HepG2 (cell line): Measurements from ENCODE around the gene OSBPL3. TPM values are rescaled to one million over a fixed set of nuclear protein-coding genes. Genes with fewer than 3 reads are reported as not detected.

ENCODE experiments used
- ATAC-seq: fragments of 200-7000 bp; cut with Tn5 transposase; 3 replicates; pipeline ENCODE4 v1.9.1; 2020; ENCODE audit warnings: mild to moderate bottlenecking, moderate library complexity
- BruUV-seq: library from RNA; stranded (reverse); fragments of 400-500 nt; replicated peaks from 2 replicates; lab custom pipeline; 2021; lab: Mats Ljungman, UMichigan
- CTCF ChIA-PET: fragments of 300-600 bp; formaldehyde crosslinking; extraction: SDS; loops from one replicate; lab custom pipeline; 2021; ENCODE audit warnings: low total read pairs, inconsistent platforms, low intra/inter-chr PET ratio; lab: Yijun Ruan, JAX
- POLR2A ChIA-PET: fragments of 350-600 bp; sonication (Branson Sonifier 250); formaldehyde crosslinking; loops from one replicate; lab custom pipeline; 2020; ENCODE audit warnings: antibody characterized with exemption, inconsistent platforms; lab: Yijun Ruan, JAX
- DNase-seq: peaks from one replicate; pipeline ENCODE4 v3.0.0-alpha.2; 2015; ENCODE audit warnings: low spot score
- FAIRE-seq: peaks from 3 replicates; lab custom pipeline; 2011; peaks lifted over from hg19 to GRCh38; lab: Jason Lieb, UNC
- H2AFZ ChIP-seq: one replicate; pipeline ENCODE4 v1.6.1; 2011; ENCODE audit warnings: low read length, inconsistent platforms
- H3K27ac ChIP-seq: fragments of 300-600 bp; 3 replicates; pipeline ENCODE4 v1.8.0; 2011; ENCODE audit warnings: mixed run types, mild to moderate bottlenecking, mixed read lengths, low read length, inconsistent platforms; ENCODE audit not compliant: insufficient read depth; ENCODE audit errors: extremely low read length
- H3K27me3 ChIP-seq, 2 experiments: fragments of 200-600 bp in 1 of 2; 2 replicates in 1 of 2; 3 replicates in 1 of 2; pipeline versions ENCODE4 v1.6.0 to v1.8.0; 2011; ENCODE audit warnings: low read length in 2 of 2, mild to moderate bottlenecking in 2 of 2, moderate library complexity in 2 of 2, inconsistent platforms in 1 of 2; ENCODE audit not compliant: insufficient read depth in 2 of 2, control insufficient read depth in 1 of 2
- H3K36me3 ChIP-seq, 2 experiments: fragments of 200-600 bp in 1 of 2; replicated peaks in 1 of 2; 2 replicates in 1 of 2; 3 replicates in 1 of 2; pipeline versions ENCODE4 v1.5.1 to v1.8.0; 2011; ENCODE audit warnings: low read length in 2 of 2, inconsistent platforms in 1 of 2; ENCODE audit not compliant: insufficient read depth in 2 of 2, control insufficient read depth in 1 of 2
- H3K4me1 ChIP-seq: 2 replicates; pipeline ENCODE4 v1.5.1; 2012; ENCODE audit warnings: low read length, inconsistent platforms; ENCODE audit not compliant: insufficient read depth
- H3K4me2 ChIP-seq: 2 replicates; pipeline ENCODE4 v1.6.0; 2011; ENCODE audit warnings: low read depth, low read length, inconsistent platforms
- H3K4me3 ChIP-seq, 3 experiments: fragments of 200-600 bp in 1 of 3; sonication (generic), shearing (Covaris generic) in 1 of 3; replicated peaks in 1 of 3; 2 replicates each; pipeline ENCODE4 v1.5.1; 2011 to 2016; ENCODE audit warnings: low read length in 3 of 3, inconsistent platforms in 2 of 3, low read depth in 2 of 3, mild to moderate bottlenecking in 2 of 3, control low read depth in 1 of 3, mixed read lengths in 1 of 3; ENCODE audit not compliant: insufficient read depth in 1 of 3
- H3K79me2 ChIP-seq: one replicate; pipeline ENCODE4 v1.6.1; 2011; ENCODE audit warnings: low read length, inconsistent platforms; ENCODE audit not compliant: insufficient read depth
- H3K9ac ChIP-seq: 2 replicates; pipeline ENCODE4 v1.6.0; 2011; ENCODE audit warnings: mild to moderate bottlenecking, low read depth, low read length, inconsistent platforms; ENCODE audit not compliant: insufficient read depth
- H3K9me3 ChIP-seq: 2 replicates; pipeline ENCODE4 v1.5.1; 2012; ENCODE audit warnings: mild to moderate bottlenecking, low read length
- H4K20me1 ChIP-seq: 2 replicates; pipeline ENCODE4 v1.6.0; 2011; ENCODE audit warnings: inconsistent platforms, mild to moderate bottlenecking, low read length, moderate library complexity; ENCODE audit not compliant: insufficient read depth
- CHD4 ChIP-seq: fragments of 200-600 bp; sonication (generic); IDR thresholded peaks from 2 replicates; pipeline ENCODE4 v1.7.0; 2017; ENCODE audit warnings: mild to moderate bottlenecking, low read length, borderline replicate concordance
- CREB1 ChIP-seq, 2 experiments: fragments of 450-650 bp in 1 of 2; IDR thresholded peaks; 2 replicates each; pipeline ENCODE4 v1.6.1; 2016 to 2017; ENCODE audit warnings: control low read depth in 1 of 2, mild to moderate bottlenecking in 1 of 2, missing compliant biosample characterization in 1 of 2, missing genetic modification characterization in 1 of 2
- CTCF ChIP-seq: sonication (generic); formaldehyde crosslinking; IDR thresholded peaks from 2 replicates; pipeline ENCODE4 v1.5.0; 2020; ENCODE audit warnings: mild to moderate bottlenecking, missing genetic modification reagents, moderate library complexity
- FOXM1 ChIP-seq: sonication (generic); formaldehyde crosslinking; IDR thresholded peaks from 2 replicates; pipeline ENCODE4 v1.5.0; 2020; ENCODE audit warnings: missing genetic modification reagents
- KAT2B ChIP-seq: fragments of 150-350 bp; IDR thresholded peaks from 2 replicates; pipeline ENCODE4 v1.6.1; 2014; ENCODE audit warnings: low read depth, low read length, borderline replicate concordance
- MAZ ChIP-seq, 2 experiments: sonication (generic) in 1 of 2; formaldehyde crosslinking in 1 of 2; IDR thresholded peaks; 2 replicates each; pipeline versions ENCODE4 v1.5.0 to v1.6.1; 2012 to 2020; ENCODE audit warnings: low read depth in 2 of 2, mild to moderate bottlenecking in 2 of 2, borderline replicate concordance in 1 of 2, improper control_type of control experiment in 1 of 2, low read length in 1 of 2, missing genetic modification reagents in 1 of 2, moderate library complexity in 1 of 2
- MZF1 ChIP-seq: sonication (generic); formaldehyde crosslinking; IDR thresholded peaks from 2 replicates; pipeline ENCODE4 v1.8.1; 2023; ENCODE audit warnings: mild to moderate bottlenecking, missing genetic modification reagents, borderline replicate concordance
- NFYB ChIP-seq: sonication (generic); formaldehyde crosslinking; IDR thresholded peaks from 2 replicates; pipeline ENCODE4 v1.4.0; 2020; ENCODE audit warnings: missing genetic modification reagents
- NFYC ChIP-seq: IDR thresholded peaks from 2 replicates; pipeline ENCODE4 v1.6.1; 2016; ENCODE audit warnings: missing genetic modification reagents, missing compliant biosample characterization
- RAD21 ChIP-seq: fragments of 450-650 bp; formaldehyde crosslinking; IDR thresholded peaks from 2 replicates; pipeline ENCODE4 v1.5.0; 2020; ENCODE audit warnings: mild to moderate bottlenecking
- RNF219 ChIP-seq: sonication (generic); formaldehyde crosslinking; IDR thresholded peaks from 2 replicates; pipeline ENCODE4 v1.5.0; 2020; ENCODE audit warnings: mild to moderate bottlenecking, missing genetic modification reagents
- SP4 ChIP-seq: sonication (generic); formaldehyde crosslinking; IDR thresholded peaks from 2 replicates; pipeline ENCODE4 v1.8.1; 2023; ENCODE audit warnings: mild to moderate bottlenecking, missing genetic modification reagents
- XBP1 ChIP-seq: sonication (generic); formaldehyde crosslinking; IDR thresholded peaks from 2 replicates; pipeline ENCODE4 v1.5.0; 2020; ENCODE audit warnings: missing genetic modification reagents
- ZBTB21 ChIP-seq: sonication (generic); formaldehyde crosslinking; IDR thresholded peaks from 2 replicates; pipeline ENCODE4 v1.4.0; 2020; ENCODE audit warnings: missing genetic modification reagents
- ZFP36 ChIP-seq: fragments of 150-350 bp; IDR thresholded peaks from 2 replicates; pipeline ENCODE4 v1.6.1; 2018; ENCODE audit warnings: borderline replicate concordance, low read length, low read depth; ENCODE audit not compliant: partially characterized antibody
- ZNF124 ChIP-seq: sonication (generic); formaldehyde crosslinking; IDR thresholded peaks from 2 replicates; pipeline ENCODE4 v1.4.0; 2020; ENCODE audit warnings: missing genetic modification reagents
- ZNF256 ChIP-seq: sonication (generic); formaldehyde crosslinking; conservative IDR thresholded peaks from 2 replicates; pipeline ENCODE4 v1.4.0; 2020; ENCODE audit warnings: missing genetic modification reagents
- ZNF510 ChIP-seq: sonication (generic); formaldehyde crosslinking; IDR thresholded peaks from 2 replicates; pipeline ENCODE4 v1.4.0; 2020; ENCODE audit warnings: low read depth, mild to moderate bottlenecking, missing genetic modification reagents
- ZNF720 ChIP-seq: sonication (generic); formaldehyde crosslinking; IDR thresholded peaks from 2 replicates; pipeline ENCODE4 v1.4.0; 2020; ENCODE audit warnings: missing genetic modification reagents
- ZNF724P ChIP-seq: sonication (generic); formaldehyde crosslinking; IDR thresholded peaks from 2 replicates; pipeline ENCODE4 v1.8.0; 2022; ENCODE audit warnings: missing genetic modification reagents, borderline replicate concordance
- ZNF839 ChIP-seq: sonication (generic); formaldehyde crosslinking; IDR thresholded peaks from 2 replicates; pipeline ENCODE4 v1.4.0; 2020; ENCODE audit warnings: missing genetic modification reagents, mild to moderate bottlenecking, borderline replicate concordance
- WGBS: methylation state at CpG from one replicate; pipeline ENCODE4 v1.1.6; 2017; ENCODE audit warnings: low lambda C conversion rate; 5-methylcytosine and 5-hydroxymethylcytosine counted together
- in situ Hi-C: cut with HindIII; loops from 2 replicates; pipeline ENCODE4 v1.10.0; 2017; ENCODE audit warnings: low pct_unique_long_range_greater_than_20kb; ENCODE audit not compliant: extremely low pct_ligation_motif_present
- intact Hi-C: fragments of 100-400 bp; cut with micrococcal nuclease; formaldehyde crosslinking; loops from one replicate; pipeline ENCODE4 v1.10.0; 2022; ENCODE audit not compliant: unreplicated experiment
- polyA plus RNA-seq, 8 experiments: library from polyadenylated mRNA; depleted of rRNA in 3 of 8; stranded (reverse) in 7 of 8; unstranded in 1 of 8; fragments of >200 nt; fragmentation: Illumina TruSeq in 4 of 8; extraction: Trizol in 4 of 8; gene quantifications; 2 replicates each; pipeline versions ENCODE4 v1.2.1 to v1.2.3, GENCODE V29; 2011 to 2016; ENCODE audit warnings: low read depth in 4 of 8, missing spikeins in 1 of 8, mixed read lengths in 1 of 8; ENCODE audit not compliant: insufficient read depth in 1 of 8
- total RNA-seq, 5 experiments: library from RNA; depleted of rRNA; stranded (reverse); fragments of >200 nt; fragmentation: Illumina TruSeq; extraction: Trizol; gene quantifications; 2 replicates each; pipeline ENCODE4 v1.2.3, GENCODE V29; 2016; ENCODE audit warnings: low read depth in 1 of 5

Gene OSBPL3
- total and polyA plus RNA-seq, 2 of the 13 experiments (the other 11 are each of a cell fraction or from before 2014, with no cell fraction given) = 8.8 to 28.9 TPM

- H3K9me3 ChIP-seq = no peaks in the 10 kb centered on the region
- ChIA-PET POLR2A (no interaction called here), CTCF (no interaction called here)
- H3K4me2 ChIP-seq = no peak overlapping the region
- H4K20me1 ChIP-seq = no peaks in the 10 kb centered on the region
- H3K27me3 ChIP-seq = no peaks in the 10 kb centered on the region
- in situ Hi-C loops = no loop called here
- H3K4me3 ChIP-seq = no peak overlapping the region
- no peak overlapping the region for H3K9ac ChIP-seq
- H3K27ac ChIP-seq = no peak overlapping the region
- no TSS peak for BruUV-seq
- intact Hi-C loops = no loop called here
- no peaks in the 10 kb centered on the region for H3K79me2 ChIP-seq
- FAIRE-seq (no peak), ATAC-seq (peak; percentile 61), DNase-seq (no peak)
- H2AFZ ChIP-seq = no peak overlapping the region
- 34% methylated on average over 8 of the region's 8 CpGs for WGBS
- H3K36me3 ChIP-seq = no peaks in the 10 kb centered on the region
- no peaks in the 10 kb centered on the region; the same call in 1 of the 2 replicates for H3K4me1 ChIP-seq
- TF ChIP-seq RAD21 (CRISPR knock-in tag) (no peak), NFYB (CRISPR knock-in tag) (no peak), SP4 (CRISPR knock-in tag) (no peak), RNF219 (CRISPR knock-in tag) (no peak), NFYC (peak; percentile 22; the same call in 1 of the 2 replicates), CTCF (no peak), ZNF510 (CRISPR knock-in tag) (no peak), MZF1 (no peak), MAZ (IDR thresholded peaks at IDR 0.05; ENCODE audit: borderline replicate concordance, low read depth, low read length) (no peak), MAZ (CRISPR knock-in tag; IDR thresholded peaks at IDR 0.05; ENCODE audit: low read depth) (no peak), ZNF720 (no peak), XBP1 (CRISPR knock-in tag) (no peak), ZNF839 (CRISPR knock-in tag) (no peak), CHD4 (no peak), ZFP36 (no peak), KAT2B (no peak), CREB1 (IDR thresholded peaks at IDR 0.05) (peak; percentile 39; the same call in 1 of the 2 replicates), CREB1 (CRISPR knock-in tag; IDR thresholded peaks at IDR 0.05) (no peak), FOXM1 (CRISPR knock-in tag) (no peak), ZNF124 (CRISPR knock-in tag) (no peak), ZBTB21 (peak; percentile 28; the same call in 1 of the 2 replicates), ZNF724P (no peak), ZNF256 (CRISPR knock-in tag) (no peak)
These were observed 214.8 kb downstream of the OSBPL3 start for GRCh38 chr7:24764972-24765744.
